Gastroesophageal sphincter (tissue), 3 donors: ENCODE measurements around the gene GASK1B.

ENCODE experiments used
- POLR2A ChIP-seq, 2 donors: fragments of 450-650 bp; IDR thresholded peaks; one replicate each; pipeline ENCODE4 v1.6.1; 2017; ENCODE audit warnings: antibody characterized with exemption in 2 of 2, mild to moderate bottlenecking in 2 of 2, moderate library complexity in 1 of 2
- POLR2AphosphoS5 ChIP-seq: sonication (generic); formaldehyde crosslinking; IDR thresholded peaks from one replicate; pipeline ENCODE4 v1.6.1; 2017; ENCODE audit warnings: antibody characterized with exemption
- TF ChIP-seq, protein P1 (sequence below), 4 experiments: fragments of 200-600 bp in 2 of 4; fragments of 450-650 bp in 2 of 4; sonication (generic) in 1 of 4; IDR thresholded peaks; one replicate each; pipeline ENCODE4 v1.5.1; 2017 to 2019; ENCODE audit warnings: antibody characterized with exemption in 4 of 4, mild to moderate bottlenecking in 2 of 4, moderate library complexity in 2 of 4

- TF ChIP-seq POLR2AphosphoS5 = no peak
- TF ChIP-seq, protein P1, sequence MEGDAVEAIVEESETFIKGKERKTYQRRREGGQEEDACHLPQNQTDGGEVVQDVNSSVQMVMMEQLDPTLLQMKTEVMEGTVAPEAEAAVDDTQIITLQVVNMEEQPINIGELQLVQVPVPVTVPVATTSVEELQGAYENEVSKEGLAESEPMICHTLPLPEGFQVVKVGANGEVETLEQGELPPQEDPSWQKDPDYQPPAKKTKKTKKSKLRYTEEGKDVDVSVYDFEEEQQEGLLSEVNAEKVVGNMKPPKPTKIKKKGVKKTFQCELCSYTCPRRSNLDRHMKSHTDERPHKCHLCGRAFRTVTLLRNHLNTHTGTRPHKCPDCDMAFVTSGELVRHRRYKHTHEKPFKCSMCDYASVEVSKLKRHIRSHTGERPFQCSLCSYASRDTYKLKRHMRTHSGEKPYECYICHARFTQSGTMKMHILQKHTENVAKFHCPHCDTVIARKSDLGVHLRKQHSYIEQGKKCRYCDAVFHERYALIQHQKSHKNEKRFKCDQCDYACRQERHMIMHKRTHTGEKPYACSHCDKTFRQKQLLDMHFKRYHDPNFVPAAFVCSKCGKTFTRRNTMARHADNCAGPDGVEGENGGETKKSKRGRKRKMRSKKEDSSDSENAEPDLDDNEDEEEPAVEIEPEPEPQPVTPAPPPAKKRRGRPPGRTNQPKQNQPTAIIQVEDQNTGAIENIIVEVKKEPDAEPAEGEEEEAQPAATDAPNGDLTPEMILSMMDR (IDR thresholded peaks at IDR 0.05) = no peak
- TF ChIP-seq POLR2A (IDR thresholded peaks at IDR 0.05) = no peak
These were observed 14.0 kb upstream of the GASK1B start for GRCh38 chr4:158186815-158187214.
